Iris pigment epithelial cell (primary cell): ENCODE measurements around the gene TMEM252.

ENCODE experiments used
- DNase-seq: peaks from one replicate; pipeline ENCODE4 v3.0.0-alpha.2; 2011; ENCODE audit warnings: low read depth

The TMEM252 gene

GRCh38 chr9:68541568-68541967 is 885 bp upstream of the TMEM252 start:
- no peak for DNase-seq

- no peak for DNase-seq
Observed at GRCh38 chr9:68538200-68538599, 2.5 kb downstream of the TMEM252 start.

- no peak for DNase-seq
Observed at GRCh38 chr9:68537616-68537880, 3.1 kb downstream of the TMEM252 start.

GRCh38 chr9:68536876-68537615 is 3.6 kb downstream of the TMEM252 start:
- no peak for DNase-seq

GRCh38 chr9:68533678-68534077 is 7.0 kb downstream of the TMEM252 start:
- DNase-seq, result no peak

- DNase-seq, result no peak
Observed at GRCh38 chr9:68532131-68532530, 8.6 kb downstream of the TMEM252 start.

- no peak for DNase-seq
Observed at GRCh38 chr9:68530618-68531017, 10.1 kb downstream of the TMEM252 start.

GRCh38 chr9:68523367-68523936 is 17.2 kb downstream of the TMEM252 start:
- DNase-seq, result no peak

GRCh38 chr9:68522954-68523353 is 17.7 kb downstream of the TMEM252 start:
- no peak for DNase-seq

- no peak for DNase-seq
Observed at GRCh38 chr9:68522131-68522530, 18.6 kb downstream of the TMEM252 start.

GRCh38 chr9:68515326-68516017 is 25.2 kb downstream of the TMEM252 start:
- peak; percentile 85 for DNase-seq

GRCh38 chr9:68513981-68514380 is 26.7 kb downstream of the TMEM252 start:
- DNase-seq, result no peak

- DNase-seq, result no peak
Observed at GRCh38 chr9:68513385-68513784, 27.3 kb downstream of the TMEM252 start.

GRCh38 chr9:68509689-68510088 is 31.0 kb downstream of the TMEM252 start:
- no peak for DNase-seq

GRCh38 chr9:68508547-68508946 is 32.1 kb downstream of the TMEM252 start:
- no peak for DNase-seq

GRCh38 chr9:68507806-68508145 is 32.9 kb downstream of the TMEM252 start:
- DNase-seq, result no peak

- peak; percentile 36 for DNase-seq
Observed at GRCh38 chr9:68507130-68507805, 33.4 kb downstream of the TMEM252 start.

- no peak for DNase-seq
Observed at GRCh38 chr9:68506551-68506950, 34.1 kb downstream of the TMEM252 start.

- DNase-seq, result no peak
Observed at GRCh38 chr9:68505681-68506409, 34.8 kb downstream of the TMEM252 start.

- DNase-seq, result no peak
Observed at GRCh38 chr9:68502279-68502678, 38.4 kb downstream of the TMEM252 start.

GRCh38 chr9:68500457-68501381 is 40.0 kb downstream of the TMEM252 start:
- peak; percentile 28 for DNase-seq
